GM12801 (cell line): Measurements from ENCODE around the gene SVIL.

Experiments
- CTCF ChIP-seq: IDR thresholded peaks from one replicate; pipeline ENCODE4 v1.5.1; 2011; ENCODE audit warnings: control low read depth; ENCODE audit not compliant: insufficient read length; ENCODE audit errors: extremely low read depth

SVIL gene

GRCh38 chr10:29455095-29455494 lies 179.7 kb downstream of the SVIL start:
- no peak for TF ChIP-seq CTCF

- no peak for TF ChIP-seq CTCF
Observed at GRCh38 chr10:29454250-29454649, 180.5 kb downstream of the SVIL start.

DNA sequence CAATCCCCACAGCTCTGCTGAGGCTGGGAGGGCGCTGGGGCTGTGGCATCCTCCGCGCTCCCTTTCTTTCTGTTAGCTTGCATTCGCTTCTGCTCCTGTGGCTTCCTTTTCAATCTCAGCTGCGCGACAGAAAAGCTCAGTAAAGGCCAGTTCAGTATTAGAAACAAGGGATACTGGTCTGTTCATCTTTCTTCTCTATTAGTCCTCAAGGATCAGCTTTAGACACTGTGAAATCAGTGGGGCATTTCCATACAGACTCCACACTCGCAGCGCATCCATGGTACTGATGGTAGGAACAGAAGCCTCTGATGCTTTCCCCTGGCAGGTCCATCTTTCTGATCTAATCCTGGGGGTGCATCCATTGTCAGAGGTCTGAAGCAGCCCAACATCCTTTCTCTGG lies 182.2 kb downstream of the SVIL start:
- TF ChIP-seq CTCF, result no peak

- no peak for TF ChIP-seq CTCF
Observed at GRCh38 chr10:29451946-29452345, 182.8 kb downstream of the SVIL start.

GRCh38 chr10:29450405-29450804 lies 184.4 kb downstream of the SVIL start:
- no peak for TF ChIP-seq CTCF

GRCh38 chr10:29448125-29448524 lies 186.6 kb downstream of the SVIL start:
- TF ChIP-seq CTCF, result no peak

DNA sequence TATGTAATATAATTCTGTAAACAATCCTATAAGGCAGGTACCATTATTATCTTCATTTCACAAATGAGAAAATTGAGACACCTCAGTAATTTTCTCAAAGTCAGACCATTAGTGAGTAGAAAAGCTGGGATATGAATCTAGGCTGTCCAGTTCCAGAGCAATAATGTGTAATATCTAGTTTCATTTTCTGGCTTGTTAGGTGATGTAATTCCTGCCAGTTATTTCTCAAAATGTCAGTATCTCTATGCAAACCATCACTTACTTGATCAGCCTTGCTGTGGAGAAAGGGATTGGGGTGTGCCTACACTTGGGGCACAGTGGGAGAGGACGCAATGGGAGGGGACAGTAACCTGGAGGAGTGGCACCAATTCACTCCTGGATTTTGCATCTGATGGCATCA lies 188.4 kb downstream of the SVIL start:
- no peak for TF ChIP-seq CTCF
